ENCODE measurements around the gene NCLN.

NCLN gene

DNA sequence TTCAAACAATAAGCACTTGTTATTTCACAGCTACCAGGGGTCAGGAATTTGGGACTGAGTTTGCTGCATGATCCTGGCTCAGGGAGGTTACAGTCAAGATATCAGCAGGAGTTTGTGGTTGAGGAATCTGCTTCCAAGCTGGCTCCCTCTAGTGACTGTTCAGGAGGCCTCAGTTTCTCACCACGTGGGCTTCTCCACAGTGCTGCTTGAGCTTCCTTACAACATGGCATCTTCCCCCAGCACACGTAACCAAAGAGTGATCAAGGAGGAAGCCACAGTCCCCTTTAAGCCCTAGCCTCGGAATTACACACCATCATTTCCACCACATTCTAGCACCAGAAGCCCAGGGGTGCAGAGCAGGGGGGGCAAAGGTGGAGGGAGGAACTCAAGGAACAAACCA, 67.5 kb downstream of the NCLN start:
- Mint-ChIP-seq H3K9me3 (peaks cover 19% of the 10 kb centered on the region), H3K27me3 (ENCODE audit: low read depth) (no peaks in the 10 kb centered on the region), H3K27ac (no peak overlapping the region), H3K36me3 (ENCODE audit: low read depth) (no peaks in the 10 kb centered on the region), H3K4me3 (no peak overlapping the region), H3K4me1 (ENCODE audit: low read depth) (no peaks in the 10 kb centered on the region)

DNA sequence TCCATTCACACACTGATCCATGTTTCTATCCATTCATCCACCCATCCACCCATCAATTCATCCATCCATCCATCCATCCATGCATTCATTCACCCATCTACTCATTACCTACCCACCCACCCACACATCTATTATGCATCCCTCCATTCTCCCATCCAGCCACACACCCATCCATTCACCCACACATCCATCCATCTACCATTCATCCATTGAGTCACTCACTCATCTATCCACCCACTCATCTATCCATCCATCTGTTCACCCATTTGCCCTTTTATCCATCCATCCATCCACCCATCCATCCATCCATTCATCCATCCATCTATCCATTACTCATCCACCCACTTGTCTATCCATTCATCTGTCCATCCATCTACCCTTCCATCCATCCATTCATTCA, 68.8 kb downstream of the NCLN start:
- no peaks in the 10 kb centered on the region for H3K36me3 Mint-ChIP-seq (ENCODE audit: low read depth)
- no peaks in the 10 kb centered on the region for H3K4me1 Mint-ChIP-seq (ENCODE audit: low read depth)
- H3K27ac Mint-ChIP-seq, result no peak overlapping the region
- peaks cover 19% of the 10 kb centered on the region for H3K9me3 Mint-ChIP-seq
- H3K4me3 Mint-ChIP-seq, result no peak overlapping the region
- no peaks in the 10 kb centered on the region for H3K27me3 Mint-ChIP-seq (ENCODE audit: low read depth)

DNA sequence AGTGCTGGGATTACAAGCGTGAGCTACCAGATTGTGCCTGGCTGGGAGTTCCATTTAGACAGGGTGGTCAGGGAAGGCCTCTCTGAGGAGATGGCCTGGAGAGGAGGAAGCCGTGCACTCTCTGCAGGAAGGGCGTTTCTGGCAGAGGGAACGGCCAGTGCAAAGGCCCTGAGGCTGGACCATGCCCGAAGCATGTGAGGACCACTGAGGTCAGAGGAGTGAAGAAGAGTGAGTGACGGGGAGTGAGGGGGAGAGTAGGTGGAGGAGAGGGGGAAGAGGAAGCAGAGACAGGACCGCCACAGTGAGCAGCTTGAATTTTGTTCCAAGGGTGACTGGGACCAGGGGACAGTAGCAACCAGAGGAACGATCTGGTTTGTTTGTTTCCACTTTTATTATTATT, 71.3 kb downstream of the NCLN start:
- no peak overlapping the region for H3K4me3 Mint-ChIP-seq
- peaks cover 11% of the 10 kb centered on the region for H3K9me3 Mint-ChIP-seq
- H3K27ac Mint-ChIP-seq, result no peak overlapping the region
- no peaks in the 10 kb centered on the region for H3K27me3 Mint-ChIP-seq (ENCODE audit: low read depth)
- H3K4me1 Mint-ChIP-seq (ENCODE audit: low read depth), result no peaks in the 10 kb centered on the region
- H3K36me3 Mint-ChIP-seq (ENCODE audit: low read depth), result no peaks in the 10 kb centered on the region
